ENCODE results near the gene EYS. TPM values are rescaled to one million over a fixed set of nuclear protein-coding genes. Genes with fewer than 3 reads are reported as not detected.

The EYS gene
- total and polyA plus RNA-seq, 2 of the 8 experiments (the other 6 are each of a cell fraction or from before 2014, with no cell fraction given), result 0.05 to 0.13 TPM

DNA sequence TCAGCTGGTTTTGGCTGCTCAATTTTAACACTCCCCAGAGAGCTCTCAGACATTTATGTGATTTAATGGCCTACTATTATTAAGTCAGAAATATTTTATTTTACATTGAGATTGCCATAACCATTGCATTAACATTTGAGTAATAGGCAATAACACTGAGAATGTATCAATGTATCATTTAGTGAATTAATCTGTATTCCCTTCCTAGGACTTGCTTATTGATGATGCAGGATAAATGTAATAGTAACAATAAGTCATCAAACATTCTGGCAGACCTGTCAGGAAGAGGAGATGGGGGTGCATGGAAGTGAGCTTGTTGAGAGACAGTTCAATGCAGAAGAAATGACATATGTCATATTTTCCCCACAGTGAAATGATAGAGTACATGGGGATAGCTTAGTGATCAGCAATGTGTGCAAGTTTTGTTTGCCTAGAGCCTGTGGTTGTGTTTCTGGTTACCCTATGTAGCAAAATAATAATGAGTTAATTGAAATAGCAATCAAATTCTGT lies 458.9 kb downstream of the EYS start:
- Histone ChIP-seq H3K14ac (ENCODE audit: insufficient read length) (no peak overlapping the region), H3K79me1 (ENCODE audit: low read depth, low read length) (no peaks in the 10 kb centered on the region), H2BK20ac (ENCODE audit: low read length) (no peak overlapping the region), H3K23me2 (ENCODE audit: low read depth, low read length) (no peaks in the 10 kb centered on the region), H3K27me3 (replicated peaks in 1 of 4; ENCODE audit: control insufficient read depth in 3 of 4, extremely low read depth in 1 of 4, insufficient read depth in 3 of 4, low read length in 3 of 4) (no peaks in the 10 kb centered on the region), H2BK120ac (replicated peaks; ENCODE audit: low read depth, low read length) (no peak overlapping the region), H2BK15ac (ENCODE audit: low read length) (no peak overlapping the region), H3K4me3 (ENCODE audit: extremely low read depth in 1 of 4, insufficient read depth in 2 of 4, low read depth in 3 of 4, low read length in 4 of 4) (no peak overlapping the region), H4K8ac (ENCODE audit: extremely low read depth, insufficient read depth, low read length) (no peak overlapping the region), H2BK5ac (ENCODE audit: low read depth, low read length) (no peak overlapping the region), H4K5ac (ENCODE audit: insufficient read length, low read depth, low read length) (no peak overlapping the region), H3K23ac (ENCODE audit: insufficient read length) (no peak overlapping the region), H4K20me1 (replicated peaks in 1 of 2; ENCODE audit: control insufficient read depth in 1 of 2, insufficient read depth in 2 of 2, low read length in 2 of 2) (no peaks in the 10 kb centered on the region), H3K4me2 (ENCODE audit: insufficient read depth in 1 of 2, low read depth in 2 of 2, low read length in 2 of 2) (no peak overlapping the region), H3K18ac (ENCODE audit: extremely low read depth, low read length) (no peak overlapping the region), H3K4ac (replicated peaks; ENCODE audit: insufficient read length, low read depth, low read length) (no peak overlapping the region), H3K79me2 (ENCODE audit: control insufficient read depth in 1 of 2, insufficient read depth in 2 of 2, low read length in 2 of 2) (no peaks in the 10 kb centered on the region), H4K91ac (replicated peaks; ENCODE audit: insufficient read length, low read length) (no peak overlapping the region), H2AFZ (ENCODE audit: low read length) (no peak overlapping the region), H3K27ac (ENCODE audit: low read depth, low read length) (no peak overlapping the region), H3K4me1 (replicated peaks in 1 of 4; ENCODE audit: control insufficient read depth in 3 of 4, insufficient read depth in 4 of 4, low read length in 3 of 4) (no peaks in the 10 kb centered on the region), H3K36me3 (ENCODE audit: control insufficient read depth in 2 of 4, insufficient read depth in 4 of 4, low read length in 3 of 4) (no peaks in the 10 kb centered on the region), H2AK5ac (ENCODE audit: low read depth, low read length) (no peak overlapping the region), H3K9ac (replicated peaks in 1 of 4; ENCODE audit: extremely low read depth in 1 of 4, low read depth in 3 of 4, low read length in 3 of 4) (no peak overlapping the region), H3K9me3 (ENCODE audit: insufficient read depth in 2 of 2, low read depth in 1 of 2, low read length in 1 of 2) (no peaks in the 10 kb centered on the region), H2BK12ac (ENCODE audit: low read depth, low read length) (no peak overlapping the region), H3K56ac (replicated peaks; ENCODE audit: insufficient read length, low read depth, low read length) (no peak overlapping the region)
- no peak for FAIRE-seq
- POLR2A ChIA-PET (ENCODE audit: partially characterized antibody), result no interaction called here
- CTCF ChIA-PET (ENCODE audit: partially characterized antibody), result interaction anchor here (1.5 kb wide), 1 partner anchor 12 kb away, joined by 4 read pairs; no protein-coding TSS in a partner anchor
- DNase-seq (ENCODE audit: low read depth in 1 of 2, low spot score in 2 of 2), result no peak
- TF ChIP-seq SRF (IDR thresholded peaks at IDR 0.05; ENCODE audit: low read depth, low read length), result no peak
- TF ChIP-seq CBX5 (IDR thresholded peaks at IDR 0.05; ENCODE audit: low read depth, low read length), result no peak

Data from H1 (cell line).